IMR-90 (cell line): Measurements from ENCODE around the gene SNAPC2. TPM values are rescaled to one million over a fixed set of nuclear protein-coding genes. Genes with fewer than 3 reads are reported as not detected.

ENCODE experiments used
- ATAC-seq: fragments of 200-7000 bp; cut with Tn5 transposase; 2 replicates; pipeline ENCODE4 v1.9.1; 2020; ENCODE audit warnings: low read depth, mild to moderate bottlenecking, moderate library complexity
- BruUV-seq: library from RNA; stranded (reverse); fragments of 400-500 nt; replicated peaks from 2 replicates; lab custom pipeline; 2021; lab: Mats Ljungman, UMichigan
- CTCF ChIA-PET: fragments of 300-600 bp; formaldehyde crosslinking; extraction: SDS; loops from one replicate; lab custom pipeline; 2021; ENCODE audit warnings: antibody characterized with exemption; lab: Yijun Ruan, JAX
- POLR2A ChIA-PET: fragments of 300-600 bp; sonication (Branson Sonifier 250); formaldehyde crosslinking; loops from one replicate; lab custom pipeline; 2022; ENCODE audit warnings: antibody characterized with exemption; ENCODE audit not compliant: unreplicated experiment; lab: Charles Lee
- DNase-seq: peaks from one replicate; pipeline ENCODE4 v3.0.0; 2013
- H2AFZ ChIP-seq: replicated peaks from 2 replicates; pipeline ENCODE3; 2013; ENCODE audit warnings: low read length, mild to moderate bottlenecking; ENCODE audit not compliant: poor library complexity
- H2AK5ac ChIP-seq: 2 replicates; pipeline ENCODE4 v1.6.1; 2013; ENCODE audit warnings: low read depth, low read length, inconsistent platforms
- H2AK9ac ChIP-seq: replicated peaks from 2 replicates; pipeline ENCODE3; 2013; ENCODE audit warnings: mild to moderate bottlenecking, low read depth, low read length, moderate library complexity; ENCODE audit not compliant: poor library complexity
- H2BK120ac ChIP-seq: 2 replicates; pipeline ENCODE4 v1.6.1; 2013; ENCODE audit warnings: low read depth, low read length, inconsistent platforms
- H2BK15ac ChIP-seq: 3 replicates; pipeline ENCODE4 v1.6.1; 2013; ENCODE audit warnings: low read depth, low read length, inconsistent platforms
- H2BK20ac ChIP-seq: 2 replicates; pipeline ENCODE4 v1.6.1; 2013; ENCODE audit warnings: low read depth, mild to moderate bottlenecking, inconsistent platforms, low read length, moderate library complexity
- H2BK5ac ChIP-seq: 2 replicates; pipeline ENCODE4 v1.6.1; 2013; ENCODE audit warnings: mild to moderate bottlenecking, low read depth, low read length, inconsistent platforms; ENCODE audit not compliant: poor library complexity, severe bottlenecking
- H3K14ac ChIP-seq: replicated peaks from 2 replicates; pipeline ENCODE4 v1.6.1; 2013; ENCODE audit warnings: low read depth, low read length, inconsistent platforms
- H3K18ac ChIP-seq: 2 replicates; pipeline ENCODE4 v1.6.1; 2013; ENCODE audit warnings: low read depth, low read length, control low read depth
- H3K23ac ChIP-seq: 2 replicates; pipeline ENCODE4 v1.6.1; 2013; ENCODE audit warnings: low read depth, low read length, inconsistent platforms
- H3K27ac ChIP-seq: 2 replicates; pipeline ENCODE4 v1.5.1; 2013; ENCODE audit warnings: mild to moderate bottlenecking, control low read depth, low read length; ENCODE audit not compliant: insufficient read depth
- H3K27me3 ChIP-seq: 2 replicates; pipeline ENCODE4 v1.6.1; 2013; ENCODE audit warnings: low read length; ENCODE audit not compliant: control insufficient read depth, insufficient read depth
- H3K36me3 ChIP-seq: 2 replicates; pipeline ENCODE4 v1.6.1; 2013; ENCODE audit warnings: low read length, mixed read lengths; ENCODE audit not compliant: control insufficient read depth, insufficient read depth
- H3K4ac ChIP-seq: 2 replicates; pipeline ENCODE4 v1.6.1; 2013; ENCODE audit warnings: low read depth, low read length, inconsistent platforms
- H3K4me1 ChIP-seq: 2 replicates; pipeline ENCODE4 v1.6.1; 2013; ENCODE audit warnings: low read length, mixed read lengths; ENCODE audit not compliant: control insufficient read depth, insufficient read depth
- H3K4me2 ChIP-seq: 2 replicates; pipeline ENCODE4 v1.6.1; 2013; ENCODE audit warnings: low read depth, mild to moderate bottlenecking, control low read depth, low read length, moderate library complexity
- H3K4me3 ChIP-seq: 2 replicates; pipeline ENCODE4 v1.5.1; 2013; ENCODE audit warnings: low read depth, mild to moderate bottlenecking, control low read depth, low read length, moderate library complexity; ENCODE audit not compliant: insufficient read depth
- H3K56ac ChIP-seq: 2 replicates; pipeline ENCODE4 v1.6.1; 2013; ENCODE audit warnings: low read length, inconsistent platforms; ENCODE audit not compliant: insufficient read depth; ENCODE audit errors: extremely low read depth
- H3K79me1 ChIP-seq, 2 experiments: 2 replicates each; pipeline ENCODE4 v1.6.1; 2013; ENCODE audit warnings: low read length in 2 of 2, inconsistent platforms in 1 of 2, low read depth in 1 of 2
- H3K9ac ChIP-seq: 2 replicates; pipeline ENCODE4 v1.6.1; 2013; ENCODE audit warnings: low read depth, low read length, control low read depth
- H3K9me1 ChIP-seq: 2 replicates; pipeline ENCODE4 v1.6.1; 2013; ENCODE audit warnings: low read length, inconsistent platforms; ENCODE audit not compliant: insufficient read depth
- H3K9me3 ChIP-seq: 2 replicates; pipeline ENCODE4 v1.6.1; 2013; ENCODE audit warnings: low read length; ENCODE audit not compliant: control insufficient read depth, insufficient read depth
- H4K20me1 ChIP-seq: 2 replicates; pipeline ENCODE4 v1.6.1; 2013; ENCODE audit warnings: low read length, inconsistent platforms; ENCODE audit not compliant: insufficient read depth
- H4K5ac ChIP-seq: 2 replicates; pipeline ENCODE4 v1.6.1; 2013; ENCODE audit warnings: mild to moderate bottlenecking, low read depth, low read length, control low read depth
- H4K8ac ChIP-seq, 2 experiments: 2 replicates each; pipeline ENCODE4 v1.6.1; 2013; ENCODE audit warnings: low read depth in 2 of 2, low read length in 2 of 2, control low read depth in 1 of 2, inconsistent platforms in 1 of 2
- H4K91ac ChIP-seq: 2 replicates; pipeline ENCODE4 v1.6.1; 2013; ENCODE audit warnings: low read depth, low read length, inconsistent platforms; ENCODE audit not compliant: insufficient read depth
- CEBPB ChIP-seq: IDR thresholded peaks from 2 replicates; pipeline ENCODE4 v1.6.1; 2012; ENCODE audit warnings: low read depth, low read length, improper control_type of control experiment
- ELK1 ChIP-seq: fragments of 150-350 bp; IDR thresholded peaks from 2 replicates; pipeline ENCODE4 v1.6.1; 2016; ENCODE audit warnings: low read depth, mild to moderate bottlenecking, low read length, moderate library complexity, borderline replicate concordance
- FOS ChIP-seq: fragments of 150-350 bp; IDR thresholded peaks from 2 replicates; pipeline ENCODE4 v1.6.1; 2016; ENCODE audit warnings: low read depth, low read length
- MAZ ChIP-seq: IDR thresholded peaks from 2 replicates; pipeline ENCODE4 v1.6.1; 2012; ENCODE audit warnings: low read depth, mild to moderate bottlenecking, low read length, improper control_type of control experiment, moderate library complexity, borderline replicate concordance
- MXI1 ChIP-seq: IDR thresholded peaks from 2 replicates; pipeline ENCODE4 v1.6.1; 2012; ENCODE audit warnings: low read depth, mild to moderate bottlenecking, low read length, moderate library complexity, borderline replicate concordance
- NFE2L2 ChIP-seq: fragments of 150-350 bp; IDR thresholded peaks from 2 replicates; pipeline ENCODE4 v1.6.1; 2016; ENCODE audit warnings: low read depth, mild to moderate bottlenecking, low read length
- POLR2A ChIP-seq: IDR thresholded peaks from 2 replicates; pipeline ENCODE4 v1.6.1; 2012; ENCODE audit warnings: mild to moderate bottlenecking, low read depth, low read length
- RAD21 ChIP-seq: IDR thresholded peaks from 2 replicates; pipeline ENCODE4 v1.6.1; 2012; ENCODE audit warnings: low read length, improper control_type of control experiment
- RCOR1 ChIP-seq: IDR thresholded peaks from 2 replicates; pipeline ENCODE4 v1.6.1; 2012; ENCODE audit warnings: mild to moderate bottlenecking, low read length, improper control_type of control experiment; ENCODE audit not compliant: insufficient replicate concordance
- WGBS, 2 experiments: methylation state at CpG; one replicate each; pipeline versions ENCODE4 v1.1.5 to v1.1.7; 2013; ENCODE audit warnings: missing lambda C conversion rate in 2 of 2; ENCODE audit not compliant: insufficient read length in 1 of 2; ENCODE audit errors: extremely low coverage in 2 of 2; 5-methylcytosine and 5-hydroxymethylcytosine counted together
- dilution Hi-C: fragments of 300-500 bp; cut with HindIII; formaldehyde crosslinking; loops from one replicate; pipeline ENCODE4 v1.14.3; 2018; ENCODE audit warnings: low sequenced_read_pairs; ENCODE audit not compliant: unreplicated experiment
- in situ Hi-C: fragments of 300-500 bp; cut with MboI; formaldehyde crosslinking; loops from 3 replicates; pipeline ENCODE4 v1.14.3; 2019; ENCODE audit warnings: low sequenced_read_pairs, inconsistent platforms, mixed read lengths
- intact Hi-C: fragments of 100-400 bp; cut with micrococcal nuclease; formaldehyde crosslinking; loops from 2 replicates; pipeline ENCODE4 v1.10.0; 2022
- polyA plus RNA-seq, 3 experiments: library from polyadenylated mRNA; depleted of rRNA; stranded (reverse); fragments of >200 nt; gene quantifications; 2 replicates each; pipeline ENCODE4 v1.2.3, GENCODE V29; 2012; ENCODE audit warnings: low replicate concordance in 1 of 3
- total RNA-seq: library from RNA; depleted of rRNA; stranded (reverse); fragments of >200 nt; gene quantifications from 2 replicates; pipeline ENCODE4 v1.2.3, GENCODE V29; 2012
- TF ChIP-seq, protein P1 (sequence below): conservative IDR thresholded peaks from 2 replicates; pipeline ENCODE4 v1.5.1; 2012; ENCODE audit warnings: mild to moderate bottlenecking, low read depth, low read length, improper control_type of control experiment
- TF ChIP-seq, protein P2 (sequence below): fragments of 150-350 bp; IDR thresholded peaks from 2 replicates; pipeline ENCODE4 v1.6.1; 2017; ENCODE audit warnings: mild to moderate bottlenecking, antibody characterized with exemption, low read length, low read depth

The SNAPC2 gene
- total and polyA plus RNA-seq, 2 of the 4 experiments (the other 2 are of a cell fraction): 12.5 to 29.2 TPM

DNA sequence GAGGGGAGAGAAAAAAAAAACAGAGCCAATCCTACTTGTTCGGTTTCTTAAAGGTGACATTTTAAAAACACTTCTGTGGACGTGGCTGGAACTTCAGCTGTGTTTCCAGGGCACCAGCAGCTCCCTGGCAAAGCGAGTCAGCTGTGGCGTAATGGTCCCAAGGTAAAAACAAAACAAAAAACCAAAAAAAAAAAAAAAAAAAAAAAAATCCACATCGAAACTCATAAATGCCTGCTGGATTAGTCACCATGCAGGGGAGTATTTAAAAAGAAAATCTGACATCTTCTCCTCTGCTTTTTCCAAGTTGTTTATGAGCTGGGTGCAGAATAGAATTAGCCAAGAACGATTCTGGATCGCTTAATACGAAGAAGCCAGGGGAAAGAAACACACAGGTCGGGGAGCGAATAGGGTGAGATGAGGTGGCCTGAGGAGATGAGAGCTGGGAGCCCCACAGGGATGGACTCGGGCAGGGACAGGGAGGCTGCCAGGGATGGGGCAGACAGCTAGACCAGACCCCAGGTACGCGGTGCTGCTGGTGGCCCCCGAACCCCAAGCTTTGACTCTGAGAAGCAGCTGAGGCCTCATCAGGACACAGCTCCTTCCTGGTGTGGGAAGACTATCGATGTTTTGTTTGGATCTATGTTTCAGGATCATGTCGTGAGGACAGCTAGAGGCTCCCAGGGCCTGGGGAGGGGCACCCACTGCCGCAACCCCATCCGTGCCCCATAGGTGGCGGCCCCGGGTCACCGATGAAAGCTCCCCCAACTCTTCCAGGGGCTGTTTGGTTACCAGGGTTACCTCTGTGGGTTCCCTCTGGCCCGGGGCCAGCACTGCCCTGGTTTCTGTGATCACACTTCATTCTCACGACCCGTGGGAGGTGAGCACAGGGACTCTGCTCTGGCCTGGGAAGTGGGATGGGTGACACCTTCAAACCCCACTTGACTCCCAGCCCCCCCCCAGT lies 8.9 kb downstream of the SNAPC2 start:
- peaks cover 15% of the 10 kb centered on the region for H4K20me1 ChIP-seq
- peak overlapping the region; percentile 40; the same call in 1 of the 2 replicates for H3K9ac ChIP-seq
- WGBS, 2 experiments: 49% methylated on average over 7 of the region's 24 CpGs; no CpG with 5 or more reads in 1 of the 2 experiments
- peak overlapping the region; percentile 54; the same call in 1 of the 2 replicates for H3K18ac ChIP-seq
- H3K23ac ChIP-seq: peak overlapping the region; percentile 13; the same call in 1 of the 2 replicates
- peak overlapping the region; percentile 80 for H2BK5ac ChIP-seq
- H3K4ac ChIP-seq: peak overlapping the region; percentile 85
- POLR2A ChIA-PET: interaction anchor here (0.6 to 1.0 kb wide), 4 partner anchors 8 to 462 kb away, joined by 3 to 14 read pairs (median 4); partner anchors contain the start of genes MAP2K7 and RAB11B
- H2AK5ac ChIP-seq: peak overlapping the region; percentile 89
- peaks cover 36% of the 10 kb centered on the region for H3K36me3 ChIP-seq
- H3K4me2 ChIP-seq: peak overlapping the region; percentile 63
- H3K27ac ChIP-seq: peak overlapping the region; percentile 95
- peaks cover 21% of the 10 kb centered on the region for H3K4me1 ChIP-seq
- H3K56ac ChIP-seq: peak overlapping the region; percentile 64; the same call in 1 of the 2 replicates
- H3K79me1 ChIP-seq: peaks cover 7 to 17% of the 10 kb centered on the region in 2 experiments; a peak in 2 of 4 replicates
- CTCF ChIA-PET: interaction anchor here (0.6 to 1.9 kb wide), 9 partner anchors 8 to 83 kb away, joined by 3 to 10 read pairs (median 4); partner anchors contain the start of genes SNAPC2 and TIMM44
- no TSS peak for BruUV-seq
- dilution Hi-C loops: no loop called here
- no peak overlapping the region for H3K4me3 ChIP-seq
- H4K91ac ChIP-seq: peak overlapping the region; percentile 78
- peak overlapping the region; percentile 67 for H3K14ac ChIP-seq
- H2AFZ ChIP-seq: peak overlapping the region; percentile 80
- peak; percentile 88 for DNase-seq
- intact Hi-C loops: no loop called here
- in situ Hi-C loops: no loop called here
- peaks cover 9% of the 10 kb centered on the region; the same call in 1 of the 2 replicates for H3K9me1 ChIP-seq
- peak overlapping the region in 1 of 2 experiments; percentile 72; a peak in 2 of 4 replicates for H4K8ac ChIP-seq
- H2BK15ac ChIP-seq: peak overlapping the region; percentile 14; the same call in 1 of the 3 replicates
- H3K27me3 ChIP-seq: no peaks in the 10 kb centered on the region
- H2AK9ac ChIP-seq: peak overlapping the region; percentile 95
- peak overlapping the region; percentile 27; the same call in 1 of the 2 replicates for H2BK20ac ChIP-seq
- H3K9me3 ChIP-seq: no peaks in the 10 kb centered on the region
- ATAC-seq: peak; percentile 13
- H2BK120ac ChIP-seq: peak overlapping the region; percentile 39
- H4K5ac ChIP-seq: peak overlapping the region; percentile 35
- no peak for TF ChIP-seq RCOR1
- TF ChIP-seq RAD21: peak; percentile 31; the same call in 1 of the 2 replicates
- TF ChIP-seq POLR2A: no peak
- TF ChIP-seq ELK1: no peak
- TF ChIP-seq MXI1: no peak
- no peak for TF ChIP-seq NFE2L2
- TF ChIP-seq, protein P1, sequence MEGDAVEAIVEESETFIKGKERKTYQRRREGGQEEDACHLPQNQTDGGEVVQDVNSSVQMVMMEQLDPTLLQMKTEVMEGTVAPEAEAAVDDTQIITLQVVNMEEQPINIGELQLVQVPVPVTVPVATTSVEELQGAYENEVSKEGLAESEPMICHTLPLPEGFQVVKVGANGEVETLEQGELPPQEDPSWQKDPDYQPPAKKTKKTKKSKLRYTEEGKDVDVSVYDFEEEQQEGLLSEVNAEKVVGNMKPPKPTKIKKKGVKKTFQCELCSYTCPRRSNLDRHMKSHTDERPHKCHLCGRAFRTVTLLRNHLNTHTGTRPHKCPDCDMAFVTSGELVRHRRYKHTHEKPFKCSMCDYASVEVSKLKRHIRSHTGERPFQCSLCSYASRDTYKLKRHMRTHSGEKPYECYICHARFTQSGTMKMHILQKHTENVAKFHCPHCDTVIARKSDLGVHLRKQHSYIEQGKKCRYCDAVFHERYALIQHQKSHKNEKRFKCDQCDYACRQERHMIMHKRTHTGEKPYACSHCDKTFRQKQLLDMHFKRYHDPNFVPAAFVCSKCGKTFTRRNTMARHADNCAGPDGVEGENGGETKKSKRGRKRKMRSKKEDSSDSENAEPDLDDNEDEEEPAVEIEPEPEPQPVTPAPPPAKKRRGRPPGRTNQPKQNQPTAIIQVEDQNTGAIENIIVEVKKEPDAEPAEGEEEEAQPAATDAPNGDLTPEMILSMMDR: peak; percentile 46
- TF ChIP-seq CEBPB: peak; percentile 80
- TF ChIP-seq, protein P2, sequence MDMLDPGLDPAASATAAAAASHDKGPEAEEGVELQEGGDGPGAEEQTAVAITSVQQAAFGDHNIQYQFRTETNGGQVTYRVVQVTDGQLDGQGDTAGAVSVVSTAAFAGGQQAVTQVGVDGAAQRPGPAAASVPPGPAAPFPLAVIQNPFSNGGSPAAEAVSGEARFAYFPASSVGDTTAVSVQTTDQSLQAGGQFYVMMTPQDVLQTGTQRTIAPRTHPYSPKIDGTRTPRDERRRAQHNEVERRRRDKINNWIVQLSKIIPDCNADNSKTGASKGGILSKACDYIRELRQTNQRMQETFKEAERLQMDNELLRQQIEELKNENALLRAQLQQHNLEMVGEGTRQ: no peak
- TF ChIP-seq FOS: peak; percentile 52; the same call in 1 of the 2 replicates
- no peak; the same call in 1 of the 2 replicates for TF ChIP-seq MAZ
